ENCODE data around the gene AFF2. TPM values are rescaled to one million over a fixed set of nuclear protein-coding genes. Genes with fewer than 3 reads are reported as not detected.

The AFF2 gene
- polyA plus RNA-seq, 5 donors: 3.4 to 5.9 (median 3.9) TPM

DNA sequence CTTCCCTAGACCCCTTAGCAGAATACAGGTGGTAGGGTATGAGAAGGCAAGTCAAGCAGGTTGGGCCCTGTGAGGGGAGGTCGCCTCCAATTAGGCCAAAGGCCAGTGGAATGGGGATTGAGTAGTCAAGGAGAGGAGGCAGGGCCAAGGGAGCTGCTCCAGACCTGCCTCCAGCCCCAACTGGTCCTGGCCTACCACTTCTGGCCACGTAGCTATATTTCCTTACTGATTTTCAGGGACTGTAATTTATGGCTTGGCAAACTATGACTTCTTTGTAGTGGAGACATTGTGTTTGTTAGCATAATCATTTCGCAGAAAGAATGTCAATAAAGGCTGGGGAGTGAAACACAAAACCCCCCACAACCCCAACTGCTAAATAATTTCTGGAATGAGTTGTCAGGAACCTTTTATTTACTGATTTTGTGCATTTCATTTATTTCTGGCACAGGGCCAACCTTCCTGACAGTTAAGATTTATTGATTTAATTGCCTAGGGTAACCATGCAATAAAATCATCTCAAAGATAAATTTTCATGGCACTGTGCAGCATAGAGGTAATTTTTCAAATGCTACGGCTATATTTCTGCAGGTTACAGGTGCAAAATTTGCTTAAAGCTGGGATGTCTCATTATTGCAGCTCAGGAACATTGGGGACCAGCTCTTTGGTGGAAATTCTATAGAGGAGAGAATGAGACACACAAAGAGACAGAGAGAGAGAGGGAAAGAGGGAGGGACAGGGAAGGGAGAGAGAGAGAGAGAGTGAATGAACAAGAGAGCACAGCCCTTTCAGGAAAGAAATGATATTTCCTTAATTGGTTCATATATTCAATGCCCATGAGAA lies 509.8 kb downstream of the AFF2 start:
- DNase-seq: no peak

DNA sequence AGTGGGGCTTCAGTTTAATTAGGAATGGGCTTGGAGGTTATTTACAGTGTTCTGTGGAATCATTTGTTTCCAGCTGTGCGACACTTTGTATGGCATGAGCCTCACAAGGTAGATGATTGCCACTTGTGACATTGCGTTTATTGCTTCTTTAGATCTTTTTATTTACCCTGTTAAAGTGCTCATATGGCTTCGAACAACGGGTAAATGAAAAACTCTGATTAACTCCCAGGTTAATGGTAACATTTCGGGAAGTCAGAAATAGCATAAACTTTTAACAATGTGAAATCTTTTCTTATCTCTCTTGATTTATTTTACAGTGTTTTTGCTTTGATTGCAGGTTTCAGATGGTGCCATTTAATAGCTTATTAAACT lies 510.4 kb downstream of the AFF2 start:
- DNase-seq: no peak

DNA sequence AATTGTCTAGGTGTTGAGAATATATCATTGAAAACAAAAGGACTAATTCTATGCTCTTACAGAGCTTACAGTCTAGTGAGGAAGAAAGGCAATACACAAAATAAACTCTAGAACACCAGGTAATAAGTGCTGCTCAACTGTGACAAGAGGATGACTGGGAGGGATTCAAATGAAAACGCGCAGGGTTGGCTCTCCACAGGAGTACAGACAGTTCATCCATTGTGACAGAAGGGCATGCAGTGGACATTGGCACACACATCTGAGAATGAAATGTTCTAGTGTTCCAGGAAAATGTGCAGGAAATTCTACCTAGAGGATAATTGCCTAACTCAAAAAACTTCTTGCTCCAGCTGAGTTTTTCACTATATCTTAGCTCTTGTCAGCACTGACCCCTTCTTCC lies 512.7 kb downstream of the AFF2 start:
- DNase-seq: no peak

DNA sequence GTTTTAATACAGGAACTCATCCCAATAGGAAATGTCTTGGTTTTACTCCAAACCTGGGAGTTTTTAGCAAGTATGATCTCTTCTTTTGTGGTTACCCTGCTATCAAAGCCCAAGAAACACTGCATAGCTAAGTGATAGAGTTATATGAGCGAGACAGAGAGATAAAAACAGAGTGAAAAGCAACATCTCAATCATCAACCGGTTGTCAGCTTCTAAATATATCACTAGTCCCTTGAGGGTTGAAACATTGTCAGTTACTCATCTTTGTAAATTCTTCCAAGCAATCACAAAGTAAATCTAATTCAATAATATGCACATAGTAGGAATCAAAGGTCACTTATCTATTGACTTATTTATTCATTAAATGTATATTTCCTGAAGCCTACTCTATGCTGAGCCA lies 520.7 kb downstream of the AFF2 start:
- no peak for DNase-seq

DNA sequence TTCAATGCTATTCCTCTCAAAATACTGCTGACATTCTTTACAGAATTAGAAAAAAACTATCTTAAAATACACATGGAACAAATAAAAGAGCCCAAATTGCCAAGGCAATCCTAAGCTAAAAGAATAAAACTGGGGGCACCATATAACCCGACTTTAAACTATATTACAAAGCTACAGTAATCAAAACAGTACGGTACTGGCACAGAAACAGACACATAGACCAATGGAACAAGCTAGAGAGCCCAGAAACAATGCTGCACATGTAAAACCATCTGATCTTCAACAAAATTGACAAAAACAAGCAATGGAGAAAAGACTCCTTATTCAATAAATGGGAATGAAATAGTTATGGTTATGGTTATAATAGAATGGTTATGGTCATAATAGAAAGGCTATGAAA lies 522.1 kb downstream of the AFF2 start:
- no peak for DNase-seq

DNA sequence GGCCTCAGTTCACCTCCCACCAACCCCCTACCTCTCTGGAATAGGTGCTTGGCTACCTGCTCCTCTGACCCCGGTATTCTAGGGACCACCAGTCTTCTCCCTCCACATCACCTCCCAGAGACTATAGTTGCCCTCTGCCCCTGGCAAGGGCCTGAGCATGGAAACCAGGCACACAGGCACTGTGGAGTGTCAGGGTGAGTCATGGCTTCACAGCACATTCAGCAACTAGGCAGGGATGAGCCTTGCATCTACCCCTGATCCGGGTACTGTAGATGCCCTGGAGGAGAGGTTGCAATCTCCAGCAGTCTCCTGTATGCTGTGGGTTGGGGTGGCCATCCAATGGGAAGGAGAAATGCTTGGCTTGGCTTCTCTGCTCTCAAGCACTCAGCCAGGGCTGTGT lies 532.0 kb downstream of the AFF2 start:
- no peak for DNase-seq

DNA sequence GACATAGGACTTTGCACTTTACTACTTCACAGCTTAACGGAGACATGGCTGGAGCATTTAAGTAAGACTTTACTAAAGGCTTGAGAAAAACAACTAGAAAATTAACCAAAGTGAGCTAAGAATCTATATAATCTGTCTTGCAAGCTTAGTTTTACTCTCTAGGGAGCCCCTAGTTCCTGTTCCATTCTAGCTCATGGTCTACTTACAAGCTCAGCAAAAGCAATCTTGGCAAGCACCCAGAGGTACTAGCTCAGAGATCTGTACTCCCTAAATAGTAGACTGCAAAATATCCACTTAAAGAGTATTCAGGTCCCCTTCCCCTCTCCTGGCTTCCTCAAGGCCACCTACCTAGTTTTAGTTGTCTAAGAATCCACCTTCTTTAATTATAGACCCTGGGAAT lies 535.7 kb downstream of the AFF2 start:
- DNase-seq: peak in 1 of 2 donors; percentile 2

DNA sequence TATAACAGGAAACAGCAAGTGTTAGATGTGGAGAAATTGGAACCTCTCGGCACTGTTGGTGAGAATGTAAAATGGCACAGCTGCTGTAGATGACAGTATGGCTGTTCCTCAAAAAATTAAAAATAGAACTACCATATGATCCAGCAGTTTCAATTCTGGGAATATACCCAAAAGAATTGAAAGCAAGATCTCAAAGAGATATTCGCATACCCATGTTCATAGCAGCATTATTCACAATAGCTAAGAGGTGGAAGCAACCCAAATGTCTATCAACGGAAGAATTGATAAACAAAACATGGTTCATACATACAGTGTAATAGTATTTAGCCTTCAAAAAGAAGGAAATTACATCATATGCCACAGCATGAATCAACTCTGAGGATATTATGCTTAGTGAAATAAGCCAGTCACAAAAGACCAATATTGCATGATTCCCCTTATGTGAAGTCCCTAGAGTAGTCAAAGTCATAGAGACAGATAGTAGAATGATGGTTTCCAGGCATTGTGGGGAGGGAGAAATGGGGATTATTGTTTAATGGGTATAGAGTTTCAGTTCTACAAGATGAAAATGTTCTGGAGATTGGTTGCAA lies 537.0 kb downstream of the AFF2 start:
- DNase-seq: peak; percentile 10 to 15

DNA sequence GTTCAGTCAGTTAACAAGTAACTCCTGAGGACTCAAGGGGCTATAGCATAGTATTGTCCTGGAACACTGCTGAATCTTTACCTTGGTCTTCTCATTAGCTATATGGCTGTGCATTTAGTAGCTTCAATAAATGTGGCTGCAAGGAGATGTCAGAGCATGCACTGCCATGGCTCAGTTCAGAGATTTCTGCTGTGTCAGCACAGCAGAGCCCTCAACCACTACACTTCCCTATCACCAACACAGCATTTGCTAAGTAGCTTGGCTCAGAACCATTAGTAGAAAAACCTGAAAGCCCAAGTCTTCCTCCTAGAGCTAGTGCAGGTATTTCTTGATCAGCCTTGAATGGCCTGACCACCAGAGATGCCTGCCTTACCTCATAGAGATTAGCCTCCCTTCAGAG lies 538.6 kb downstream of the AFF2 start:
- DNase-seq: no peak

DNA sequence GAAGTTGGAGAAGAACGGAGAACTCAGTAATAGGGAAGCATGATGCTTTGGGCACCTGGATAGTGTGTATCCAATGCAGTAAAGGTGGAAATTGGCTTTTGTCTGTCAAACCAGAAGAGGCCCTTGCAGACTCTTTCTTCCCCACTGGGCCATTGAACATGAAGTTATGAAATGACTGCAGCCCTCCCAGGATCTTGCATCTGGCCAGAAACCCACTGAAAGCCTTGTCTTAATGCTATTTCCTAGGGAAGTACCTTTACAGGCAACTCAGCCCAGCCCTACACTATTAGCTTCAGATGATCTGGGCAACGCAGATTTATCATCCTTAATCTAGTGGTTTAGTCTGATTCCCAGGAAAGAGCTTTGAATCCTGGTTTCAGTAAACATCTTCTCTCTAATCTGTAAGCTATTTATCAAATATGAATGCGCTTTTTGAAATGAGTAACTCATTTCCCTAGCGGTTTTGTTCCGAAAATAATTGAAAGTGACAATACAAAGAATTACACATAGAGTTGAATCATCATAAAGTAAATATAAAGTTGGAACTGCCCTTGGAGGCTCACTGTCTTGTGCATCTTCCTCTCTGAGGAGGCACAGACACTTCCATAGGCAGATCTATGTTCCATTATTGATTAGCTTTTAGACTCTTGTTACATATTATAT lies 540.6 kb downstream of the AFF2 start:
- no peak for DNase-seq

DNA sequence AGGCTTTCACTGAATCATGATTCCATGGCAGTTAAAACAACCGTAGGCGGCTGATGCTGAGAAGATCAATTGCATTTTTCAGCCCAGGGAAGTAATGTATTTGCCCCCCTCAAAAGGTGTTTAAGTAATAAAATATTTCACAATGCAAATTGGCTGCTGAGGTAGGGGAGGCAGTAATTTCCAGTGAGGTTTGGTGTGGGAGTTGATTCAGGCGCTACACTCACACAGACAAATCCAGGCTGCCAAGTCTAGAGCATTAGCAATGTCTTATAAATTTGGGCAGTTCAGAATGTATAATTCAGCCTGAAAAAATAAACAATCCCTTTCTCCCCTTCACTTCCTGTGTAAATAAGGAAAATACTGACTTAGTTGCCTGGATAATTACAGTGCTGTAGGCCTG lies 543.0 kb downstream of the AFF2 start:
- no peak for DNase-seq

DNA sequence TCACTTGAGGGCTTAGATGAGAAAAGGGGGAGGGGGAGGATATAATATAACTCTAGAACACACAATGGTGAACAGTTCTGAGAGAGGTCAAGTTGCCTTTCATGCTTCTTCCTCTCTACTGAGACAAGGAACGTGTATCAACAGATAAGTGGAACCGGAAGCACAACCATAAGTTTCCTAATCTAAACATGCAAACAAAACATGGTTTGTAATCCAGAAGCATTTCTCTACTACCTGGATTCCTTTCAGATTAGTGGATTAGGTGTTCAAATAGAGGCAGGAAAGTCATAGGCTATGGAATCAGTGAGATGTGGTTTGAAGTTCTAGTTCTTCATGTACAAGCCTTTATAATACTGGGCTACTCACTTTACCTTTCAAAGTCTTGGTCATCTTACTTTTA lies 544.1 kb downstream of the AFF2 start:
- DNase-seq: no peak

DNA sequence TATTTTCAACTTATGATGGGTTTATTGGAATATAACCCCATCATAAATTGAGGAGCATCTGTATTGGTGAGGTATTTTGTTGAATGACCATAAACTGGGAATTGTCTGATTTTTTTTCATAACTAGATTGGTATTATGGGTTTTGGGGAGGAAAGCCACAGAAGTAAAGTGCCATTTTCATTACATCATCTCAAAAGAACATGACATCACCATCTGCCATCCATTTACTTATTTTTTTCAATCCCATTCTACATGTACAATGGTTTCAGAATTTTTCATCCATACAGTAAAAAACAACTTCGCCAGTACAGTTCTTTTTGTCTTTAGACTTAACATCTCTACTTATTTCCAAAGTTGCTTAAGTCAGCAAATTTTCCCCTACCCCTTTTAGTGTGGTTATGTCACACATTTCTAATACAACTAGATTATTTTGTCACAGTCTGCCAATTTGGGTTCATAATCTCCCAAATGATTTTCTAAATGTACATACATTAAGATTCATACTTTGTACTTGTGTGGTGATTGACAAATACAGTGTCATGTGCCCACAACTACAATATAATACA lies 545.3 kb downstream of the AFF2 start:
- no peak for DNase-seq

Measured in right lung (tissue), 5 donors.